NT2/D1 (cell line): ENCODE measurements around the gene PRSS57.

Experiments used
- YY1 ChIP-seq: IDR thresholded peaks from 2 replicates; pipeline ENCODE4 v1.6.1; 2011; ENCODE audit not compliant: insufficient read length, insufficient read depth
- ZNF274 ChIP-seq: IDR thresholded peaks from 2 replicates; pipeline ENCODE4 v1.6.1; 2011; ENCODE audit warnings: mild to moderate bottlenecking, low read depth, low read length

GRCh38 chr19:642767-643727 lies 52.2 kb downstream of the PRSS57 start:
- TF ChIP-seq ZNF274 (no peak), YY1 (no peak)
